ENCODE results near the gene SCARB1.

Gene SCARB1

DNA sequence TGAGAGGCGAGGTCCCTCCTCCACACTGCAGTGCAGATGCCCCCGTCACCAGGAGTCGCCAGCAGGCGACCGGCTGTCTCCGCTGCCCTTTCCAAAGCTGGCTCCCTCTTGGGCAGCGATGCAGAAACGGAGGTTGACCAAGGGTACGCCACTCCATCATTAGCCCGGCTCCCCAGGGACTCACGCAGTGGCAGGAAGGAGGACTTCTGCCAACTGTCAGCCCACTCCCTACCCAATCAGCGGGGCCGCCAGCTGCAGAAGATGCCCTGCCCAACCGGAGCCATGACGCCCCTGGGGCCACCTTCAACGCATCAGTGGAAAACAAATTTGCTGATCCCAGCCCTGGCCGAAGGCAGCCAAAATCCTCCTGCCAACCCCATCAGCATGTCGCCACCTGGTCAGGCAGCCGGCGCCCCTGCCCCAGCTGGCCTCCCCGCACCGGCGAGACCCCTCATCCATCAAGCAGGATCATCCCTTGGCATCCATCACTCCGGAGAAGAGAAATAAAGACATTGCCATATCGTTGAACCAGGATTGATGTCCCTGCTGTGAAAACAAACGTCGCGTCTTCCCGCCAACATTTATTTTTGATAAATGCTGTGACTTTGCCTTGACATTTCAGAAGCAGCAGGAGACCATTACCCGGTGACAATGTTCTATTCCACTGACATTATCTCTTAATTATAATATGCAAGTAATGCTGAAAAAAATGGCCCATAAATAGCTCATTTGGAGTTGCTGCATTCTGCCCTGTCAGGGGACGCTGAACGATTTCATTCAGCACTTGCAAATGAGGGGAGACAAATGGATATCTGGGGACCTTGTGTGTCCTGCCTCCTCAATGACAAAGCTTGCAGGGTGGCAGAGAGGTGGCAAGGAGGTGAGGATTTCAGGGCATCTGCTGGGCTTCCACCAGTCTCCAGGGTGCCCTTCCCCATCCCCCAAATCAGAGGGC, 105.1 kb downstream of the SCARB1 start:
- TF ChIP-seq, protein P1, sequence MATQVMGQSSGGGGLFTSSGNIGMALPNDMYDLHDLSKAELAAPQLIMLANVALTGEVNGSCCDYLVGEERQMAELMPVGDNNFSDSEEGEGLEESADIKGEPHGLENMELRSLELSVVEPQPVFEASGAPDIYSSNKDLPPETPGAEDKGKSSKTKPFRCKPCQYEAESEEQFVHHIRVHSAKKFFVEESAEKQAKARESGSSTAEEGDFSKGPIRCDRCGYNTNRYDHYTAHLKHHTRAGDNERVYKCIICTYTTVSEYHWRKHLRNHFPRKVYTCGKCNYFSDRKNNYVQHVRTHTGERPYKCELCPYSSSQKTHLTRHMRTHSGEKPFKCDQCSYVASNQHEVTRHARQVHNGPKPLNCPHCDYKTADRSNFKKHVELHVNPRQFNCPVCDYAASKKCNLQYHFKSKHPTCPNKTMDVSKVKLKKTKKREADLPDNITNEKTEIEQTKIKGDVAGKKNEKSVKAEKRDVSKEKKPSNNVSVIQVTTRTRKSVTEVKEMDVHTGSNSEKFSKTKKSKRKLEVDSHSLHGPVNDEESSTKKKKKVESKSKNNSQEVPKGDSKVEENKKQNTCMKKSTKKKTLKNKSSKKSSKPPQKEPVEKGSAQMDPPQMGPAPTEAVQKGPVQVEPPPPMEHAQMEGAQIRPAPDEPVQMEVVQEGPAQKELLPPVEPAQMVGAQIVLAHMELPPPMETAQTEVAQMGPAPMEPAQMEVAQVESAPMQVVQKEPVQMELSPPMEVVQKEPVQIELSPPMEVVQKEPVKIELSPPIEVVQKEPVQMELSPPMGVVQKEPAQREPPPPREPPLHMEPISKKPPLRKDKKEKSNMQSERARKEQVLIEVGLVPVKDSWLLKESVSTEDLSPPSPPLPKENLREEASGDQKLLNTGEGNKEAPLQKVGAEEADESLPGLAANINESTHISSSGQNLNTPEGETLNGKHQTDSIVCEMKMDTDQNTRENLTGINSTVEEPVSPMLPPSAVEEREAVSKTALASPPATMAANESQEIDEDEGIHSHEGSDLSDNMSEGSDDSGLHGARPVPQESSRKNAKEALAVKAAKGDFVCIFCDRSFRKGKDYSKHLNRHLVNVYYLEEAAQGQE (IDR thresholded peaks at IDR 0.05; ENCODE audit: insufficient replicate concordance, low read depth): no peak
- TF ChIP-seq GABPA (IDR thresholded peaks at IDR 0.05; ENCODE audit: low read depth) (no peak), SPI1 (IDR thresholded peaks at IDR 0.05; ENCODE audit: borderline replicate concordance, low read depth) (no peak), POLR2AphosphoS5 (IDR thresholded peaks at IDR 0.05; ENCODE audit: low read depth) (no peak)
- DNase-seq (ENCODE audit: low read depth in 1 of 2, low spot score in 1 of 2): no peak
- Histone ChIP-seq H3K4me3 (replicated peaks; ENCODE audit: insufficient read depth, low read length) (no peak overlapping the region), H3K27me3 (ENCODE audit: insufficient read depth, poor library complexity, severe bottlenecking) (no peaks in the 10 kb centered on the region), H3K27ac (replicated peaks) (no peak overlapping the region)

DNA sequence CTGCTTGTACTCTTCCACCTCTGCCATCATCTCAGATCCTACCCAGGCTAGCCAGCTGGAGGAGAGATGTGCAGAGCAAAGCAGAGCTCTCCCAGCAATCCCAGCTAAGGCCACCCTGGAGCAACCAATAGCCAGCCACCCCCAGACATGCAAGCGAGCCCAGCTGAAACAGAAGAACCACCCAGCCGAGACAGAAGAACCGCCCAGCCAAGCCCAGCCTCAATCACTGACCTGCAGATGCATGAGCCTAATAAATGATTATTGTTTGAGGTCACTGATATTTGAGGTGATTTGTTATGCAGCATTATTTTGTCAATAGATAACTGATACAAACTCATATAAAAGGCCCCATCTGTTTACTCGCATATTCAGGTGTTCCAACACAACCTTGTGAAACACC, 106.3 kb downstream of the SCARB1 start:
- Histone ChIP-seq H3K27ac (replicated peaks) (no peak overlapping the region), H3K27me3 (ENCODE audit: insufficient read depth, poor library complexity, severe bottlenecking) (no peaks in the 10 kb centered on the region), H3K4me3 (replicated peaks; ENCODE audit: insufficient read depth, low read length) (no peak overlapping the region)
- TF ChIP-seq GABPA (IDR thresholded peaks at IDR 0.05; ENCODE audit: low read depth) (no peak), POLR2AphosphoS5 (IDR thresholded peaks at IDR 0.05; ENCODE audit: low read depth) (no peak)
- no peak for DNase-seq (ENCODE audit: low read depth in 1 of 2, low spot score in 1 of 2)

DNA sequence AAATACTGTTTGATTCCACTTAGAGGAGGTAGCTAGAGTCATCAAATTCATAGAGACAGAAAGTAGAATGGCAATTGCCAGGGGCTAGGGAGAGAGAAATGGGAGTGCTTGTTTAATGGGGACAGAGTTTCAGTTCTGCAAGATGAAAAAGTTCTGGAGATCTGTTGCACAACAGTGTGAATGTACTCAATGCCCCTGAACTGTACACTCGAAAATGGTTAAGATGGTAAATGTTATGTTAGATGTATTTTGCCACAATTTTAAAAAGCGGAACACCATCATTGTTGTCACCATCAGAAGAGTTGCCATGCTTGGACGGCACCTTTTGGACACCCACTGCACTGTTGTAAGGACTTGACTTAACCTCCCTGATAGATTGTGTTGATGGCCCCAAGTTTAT, 106.9 kb downstream of the SCARB1 start:
- H3K27me3 ChIP-seq (ENCODE audit: insufficient read depth, poor library complexity, severe bottlenecking): no peaks in the 10 kb centered on the region
- no peak overlapping the region for H3K27ac ChIP-seq (replicated peaks)
- no peak overlapping the region for H3K4me3 ChIP-seq (replicated peaks; ENCODE audit: insufficient read depth, low read length)
- DNase-seq (ENCODE audit: low read depth in 1 of 2, low spot score in 1 of 2): no peak
- TF ChIP-seq SPI1 (IDR thresholded peaks at IDR 0.05; ENCODE audit: borderline replicate concordance, low read depth): no peak
- no peak for TF ChIP-seq GABPA (IDR thresholded peaks at IDR 0.05; ENCODE audit: low read depth)
- TF ChIP-seq, protein P2, sequence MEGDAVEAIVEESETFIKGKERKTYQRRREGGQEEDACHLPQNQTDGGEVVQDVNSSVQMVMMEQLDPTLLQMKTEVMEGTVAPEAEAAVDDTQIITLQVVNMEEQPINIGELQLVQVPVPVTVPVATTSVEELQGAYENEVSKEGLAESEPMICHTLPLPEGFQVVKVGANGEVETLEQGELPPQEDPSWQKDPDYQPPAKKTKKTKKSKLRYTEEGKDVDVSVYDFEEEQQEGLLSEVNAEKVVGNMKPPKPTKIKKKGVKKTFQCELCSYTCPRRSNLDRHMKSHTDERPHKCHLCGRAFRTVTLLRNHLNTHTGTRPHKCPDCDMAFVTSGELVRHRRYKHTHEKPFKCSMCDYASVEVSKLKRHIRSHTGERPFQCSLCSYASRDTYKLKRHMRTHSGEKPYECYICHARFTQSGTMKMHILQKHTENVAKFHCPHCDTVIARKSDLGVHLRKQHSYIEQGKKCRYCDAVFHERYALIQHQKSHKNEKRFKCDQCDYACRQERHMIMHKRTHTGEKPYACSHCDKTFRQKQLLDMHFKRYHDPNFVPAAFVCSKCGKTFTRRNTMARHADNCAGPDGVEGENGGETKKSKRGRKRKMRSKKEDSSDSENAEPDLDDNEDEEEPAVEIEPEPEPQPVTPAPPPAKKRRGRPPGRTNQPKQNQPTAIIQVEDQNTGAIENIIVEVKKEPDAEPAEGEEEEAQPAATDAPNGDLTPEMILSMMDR (IDR thresholded peaks at IDR 0.05; ENCODE audit: insufficient read depth, low read length): no peak
- TF ChIP-seq POLR2AphosphoS5 (IDR thresholded peaks at IDR 0.05; ENCODE audit: low read depth): no peak
- TF ChIP-seq, protein P1 (IDR thresholded peaks at IDR 0.05; ENCODE audit: insufficient replicate concordance, low read depth): no peak

DNA sequence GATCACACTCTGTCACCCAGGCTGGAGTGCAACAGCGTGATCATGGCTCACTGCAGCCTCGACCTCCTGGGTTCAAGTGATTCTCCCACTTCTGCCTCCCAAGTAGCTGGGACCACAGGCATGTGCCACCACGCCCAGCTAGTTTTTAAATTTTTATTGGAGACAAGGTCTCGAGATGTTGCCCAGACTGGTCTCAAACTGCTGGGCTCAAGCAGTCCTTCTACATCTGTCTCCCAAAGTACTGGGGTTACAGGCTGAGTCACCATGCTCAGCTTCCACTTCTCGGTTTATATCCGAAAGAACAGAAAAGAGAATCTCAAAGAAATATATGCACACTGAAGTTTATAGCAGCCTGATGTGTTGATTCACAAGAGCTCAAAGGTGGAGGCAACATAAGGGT, 107.5 kb downstream of the SCARB1 start:
- DNase-seq (ENCODE audit: low read depth in 1 of 2, low spot score in 1 of 2): no peak
- Histone ChIP-seq H3K27ac (replicated peaks) (no peak overlapping the region), H3K27me3 (ENCODE audit: insufficient read depth, poor library complexity, severe bottlenecking) (no peaks in the 10 kb centered on the region), H3K4me3 (replicated peaks; ENCODE audit: insufficient read depth, low read length) (no peak overlapping the region)
- TF ChIP-seq POLR2AphosphoS5 (IDR thresholded peaks at IDR 0.05; ENCODE audit: low read depth): no peak
- TF ChIP-seq, protein P1 (IDR thresholded peaks at IDR 0.05; ENCODE audit: insufficient replicate concordance, low read depth): no peak
- no peak for TF ChIP-seq SPI1 (IDR thresholded peaks at IDR 0.05; ENCODE audit: borderline replicate concordance, low read depth)
- no peak for TF ChIP-seq GABPA (IDR thresholded peaks at IDR 0.05; ENCODE audit: low read depth)
- TF ChIP-seq, protein P2 (IDR thresholded peaks at IDR 0.05; ENCODE audit: insufficient read depth, low read length): no peak

Data from HL-60 (cell line).